Hematopoietic multipotent progenitor cell (in vitro differentiated cells): Measurements from ENCODE around the gene BSN. TPM values are rescaled to one million over a fixed set of nuclear protein-coding genes. Genes with fewer than 3 reads are reported as not detected.

Source experiments
- DNase-seq, 3 donors: peaks; one replicate each; pipeline ENCODE4 v3.0.0-alpha.2; 2011 to 2015; ENCODE audit warnings: low read depth in 2 of 3, low spot score in 2 of 3
- total RNA-seq: library from RNA; depleted of rRNA; stranded (reverse); fragments of >200 nt; gene quantifications from one replicate; pipeline ENCODE4 v1.2.3, GENCODE V29; 2012

BSN gene
- total RNA-seq, 1 donor, result 0.27 TPM

- no peak for DNase-seq
Measured at GRCh38 chr3:49625071-49625470, 70.8 kb downstream of the BSN start.

DNA sequence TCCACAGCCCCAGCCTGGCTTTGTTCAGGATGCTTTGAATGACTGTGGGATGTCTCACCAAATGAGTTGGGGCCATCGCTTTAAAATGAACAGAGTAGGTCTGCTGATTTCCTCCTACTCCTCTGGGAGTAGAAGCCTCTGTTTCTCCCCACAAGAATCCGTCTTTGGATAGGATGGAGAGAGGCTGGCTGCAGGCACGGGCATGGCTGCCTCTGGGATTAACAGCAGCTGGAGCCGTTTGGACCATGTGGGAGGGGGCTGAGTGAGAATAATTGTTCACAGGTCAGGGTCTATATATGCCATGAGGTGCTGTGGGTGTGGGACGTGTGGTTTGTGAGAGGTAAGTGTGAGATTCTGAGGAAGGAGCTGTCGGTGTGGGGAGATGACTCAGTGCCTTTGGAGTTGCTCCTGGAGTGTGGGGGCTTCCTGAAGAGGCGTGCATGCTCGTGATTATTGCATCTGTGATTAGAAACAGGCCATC, 71.9 kb downstream of the BSN start:
- DNase-seq, result peak in 2 of 3 donors; percentile 14 to 22

DNA sequence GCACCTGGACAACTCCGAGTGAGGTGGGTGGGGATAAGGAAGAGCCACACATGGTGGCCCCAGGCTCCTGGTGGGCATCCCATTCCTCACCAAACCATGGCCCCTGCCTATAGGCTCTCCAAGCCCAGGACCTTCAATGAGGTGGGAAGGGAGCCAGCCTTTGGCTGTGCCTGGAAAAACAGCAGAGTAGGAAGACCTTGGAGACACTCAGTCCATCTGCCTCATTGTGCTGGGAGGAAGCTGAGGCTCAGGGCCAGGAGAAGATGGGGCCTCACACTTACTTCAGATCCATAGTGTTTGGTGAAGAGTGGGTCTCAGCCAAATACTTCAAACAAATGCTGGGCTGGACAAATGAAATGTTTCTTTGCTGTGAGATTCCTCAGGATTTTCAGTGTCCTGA, 72.5 kb downstream of the BSN start:
- DNase-seq, result no peak

DNA sequence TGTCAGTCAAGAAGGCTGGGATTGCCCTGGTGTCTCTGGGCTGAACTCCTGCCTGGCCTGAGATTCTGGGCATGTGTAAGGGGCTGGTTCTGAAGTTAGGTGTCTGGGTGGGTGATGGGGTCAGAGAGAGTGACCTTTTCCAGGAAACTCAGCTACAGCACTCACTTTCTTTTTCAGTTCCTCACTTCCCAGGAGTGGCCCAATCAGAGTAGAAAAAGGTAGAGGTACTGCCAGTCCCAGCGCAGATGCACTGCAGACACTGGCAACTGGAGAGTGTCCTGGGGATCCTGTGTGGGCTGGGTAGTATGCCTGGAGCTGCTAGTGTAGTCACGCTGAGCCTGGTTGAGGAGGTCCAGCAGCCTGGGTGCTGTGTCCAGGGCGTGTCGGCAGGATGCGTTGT, 73.4 kb downstream of the BSN start:
- DNase-seq, result no peak

GRCh38 chr3:49628249-49628648, 74.0 kb downstream of the BSN start:
- DNase-seq, result no peak

DNA sequence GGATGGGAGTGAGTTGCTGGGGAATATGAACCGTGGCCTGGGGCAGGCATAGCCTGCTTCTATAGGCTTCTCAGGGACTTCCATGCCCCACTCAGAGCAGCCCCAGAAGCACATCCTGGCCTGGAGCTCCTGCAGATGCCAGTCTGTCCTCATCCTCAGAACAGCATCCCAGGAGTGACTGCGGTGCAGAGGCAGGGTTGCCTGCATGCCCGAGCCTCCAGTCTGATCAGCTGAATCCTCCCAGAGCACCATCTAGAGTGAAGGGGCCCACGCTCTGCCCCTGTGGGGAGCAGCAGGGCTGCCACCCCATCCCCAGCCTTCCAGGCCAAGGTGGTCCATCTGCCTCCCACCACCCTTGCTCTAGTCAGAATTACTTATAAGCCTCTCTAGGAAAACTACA, 75.2 kb downstream of the BSN start:
- DNase-seq, result no peak

- no peak for DNase-seq
Measured at GRCh38 chr3:49629866-49630265, 75.6 kb downstream of the BSN start.

- DNase-seq, result no peak
Measured at GRCh38 chr3:49630784-49631183, 76.5 kb downstream of the BSN start.

- peak in 1 of 3 donors; percentile 10 for DNase-seq
Measured at GRCh38 chr3:49634736-49635135, 80.5 kb downstream of the BSN start.

GRCh38 chr3:49636883-49637609, 82.8 kb downstream of the BSN start:
- DNase-seq, result no peak

- DNase-seq, result no peak
Measured at GRCh38 chr3:49638445-49638844, 84.2 kb downstream of the BSN start.

- DNase-seq, result no peak
Measured at GRCh38 chr3:49639551-49639950, 85.3 kb downstream of the BSN start.

GRCh38 chr3:49641292-49641691, 87.0 kb downstream of the BSN start:
- no peak for DNase-seq

- DNase-seq, result no peak
Measured at GRCh38 chr3:49641921-49642707, 87.8 kb downstream of the BSN start.

GRCh38 chr3:49642708-49643145, 88.5 kb downstream of the BSN start:
- DNase-seq, result no peak

DNA sequence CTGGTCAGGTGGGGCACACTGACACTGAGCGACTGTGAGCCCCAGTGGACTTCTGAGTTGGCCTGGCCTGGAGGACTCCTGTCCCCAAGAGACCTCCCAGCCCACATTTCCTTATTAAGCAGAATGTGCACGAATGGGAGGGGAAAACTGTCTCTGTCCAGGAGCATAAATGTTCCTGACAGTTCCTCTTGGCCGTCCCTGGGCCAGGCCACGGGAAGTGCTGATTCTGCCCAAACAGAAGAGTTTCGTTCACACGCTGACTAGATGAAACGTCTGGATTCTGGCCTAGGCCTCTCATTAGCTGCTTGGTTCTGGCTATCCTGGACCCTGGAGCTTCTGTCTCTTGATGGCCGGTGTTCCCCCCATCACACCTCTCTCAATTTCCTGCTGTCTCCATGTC, 90.4 kb downstream of the BSN start:
- no peak for DNase-seq

DNA sequence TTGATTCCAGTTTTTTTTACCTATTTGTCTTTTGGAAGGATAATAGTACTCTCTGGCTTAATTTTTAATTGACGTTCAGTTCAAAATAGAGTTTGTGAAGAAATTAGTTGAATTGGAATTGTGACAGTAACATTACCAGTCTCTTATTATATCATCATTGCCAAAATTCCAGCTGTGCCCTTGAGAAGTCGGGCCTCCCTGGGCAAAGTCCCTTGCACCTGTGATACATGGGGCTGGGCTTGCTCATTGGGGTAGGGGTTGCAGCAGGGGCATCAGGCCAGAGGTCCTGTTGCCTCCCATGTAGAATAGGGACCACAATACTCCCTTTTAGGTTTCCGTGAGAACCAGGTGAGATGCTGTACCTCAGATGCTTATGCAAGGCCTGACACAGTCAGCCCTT, 92.0 kb downstream of the BSN start:
- no peak for DNase-seq

GRCh38 chr3:49647741-49648140, 93.5 kb downstream of the BSN start:
- DNase-seq, result no peak

- DNase-seq, result no peak
Measured at GRCh38 chr3:49648354-49649019, 94.2 kb downstream of the BSN start.

DNA sequence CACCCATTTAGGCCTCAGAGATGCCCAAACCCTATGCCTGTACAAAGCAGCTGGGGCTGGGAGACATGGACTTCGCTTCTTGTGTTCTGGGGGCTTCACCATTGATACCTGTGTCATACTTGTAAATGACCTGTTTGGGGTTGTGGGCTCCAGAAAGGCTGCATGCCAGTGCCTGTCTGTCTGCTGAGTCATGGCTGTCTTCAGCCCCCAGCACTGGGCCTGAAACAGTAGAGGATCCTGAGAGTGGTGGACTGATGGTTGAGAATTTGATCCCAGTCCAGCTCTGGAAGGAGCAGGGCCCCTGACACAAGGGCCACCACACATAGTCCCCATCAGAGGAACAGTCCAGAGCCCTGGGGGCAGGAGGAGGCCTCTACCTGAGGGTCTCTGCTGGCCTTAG, 95.3 kb downstream of the BSN start:
- DNase-seq, result no peak

- no peak for DNase-seq
Measured at GRCh38 chr3:49650177-49650576, 95.9 kb downstream of the BSN start.

GRCh38 chr3:49650637-49651036, 96.4 kb downstream of the BSN start:
- DNase-seq, result no peak
